ENCODE results near the gene CSF3R.

GRCh38 chr1:36516372-36517010 is 33.8 kb upstream of the CSF3R start:
- peak; percentile 85 to 90 for TF ChIP-seq CTCF (IDR thresholded peaks at IDR 0.05; ENCODE audit: extremely low read depth in 1 of 2, insufficient read depth in 1 of 2, low read depth in 1 of 2, low read length in 2 of 2)
- no peak for TF ChIP-seq POLR2AphosphoS5 (IDR thresholded peaks at IDR 0.05; ENCODE audit: insufficient read depth, low read depth, low read length)
- no peak for TF ChIP-seq POLR2A (IDR thresholded peaks at IDR 0.05; ENCODE audit: low read depth, low read length)
- TF ChIP-seq JUN (IDR thresholded peaks at IDR 0.05; ENCODE audit: borderline replicate concordance, insufficient read depth, insufficient read length, low read depth): no peak
- TF ChIP-seq EZH2 (IDR thresholded peaks at IDR 0.05; ENCODE audit: borderline replicate concordance, low read depth, low read length, severe bottlenecking): no peak
- TF ChIP-seq MAX (IDR thresholded peaks at IDR 0.05; ENCODE audit: insufficient read depth, insufficient read length): no peak

Measured in endothelial cell of umbilical vein (primary cell).